GM23338 (cell line): ENCODE data around the gene NDUFS6. TPM values are rescaled to one million over a fixed set of nuclear protein-coding genes. Genes with fewer than 3 reads are reported as not detected.
"Not testable (repeated sequence)": the region's sequence is repeated elsewhere in the genome, so short reads cannot be mapped to it uniquely, and the experiment has no call there.

ENCODE experiments used
- ATAC-seq: fragments of 200-7000 bp; cut with Tn5 transposase; 3 replicates; pipeline ENCODE4 v1.9.1; 2020
- DNase-seq: peaks from one replicate; pipeline ENCODE4 v3.0.0-alpha.2; 2015; ENCODE audit warnings: low spot score
- H2AFZ ChIP-seq: fragments of 200-600 bp; sonication (generic); 2 replicates; pipeline ENCODE4 v1.8.0; 2016; ENCODE audit warnings: antibody characterized with exemption, mild to moderate bottlenecking, moderate library complexity
- H3F3A ChIP-seq: fragments of 200-600 bp; sonication (generic); replicated peaks from 2 replicates; pipeline ENCODE4 v1.8.0; 2017; ENCODE audit warnings: antibody characterized with exemption, mixed run types, low read depth
- H3K27ac ChIP-seq: fragments of 200-600 bp; sonication (generic); 2 replicates; pipeline ENCODE4 v1.6.1; 2016; ENCODE audit warnings: low read depth
- H3K27me3 ChIP-seq: fragments of 200-600 bp; sonication (generic); 2 replicates; pipeline ENCODE4 v1.8.0; 2016; ENCODE audit warnings: mild to moderate bottlenecking, mixed run types, moderate library complexity; ENCODE audit not compliant: insufficient read depth
- H3K36me3 ChIP-seq: fragments of 200-600 bp; sonication (generic); 2 replicates; pipeline ENCODE4 v1.8.0; 2016; ENCODE audit warnings: mild to moderate bottlenecking; ENCODE audit not compliant: insufficient read depth
- H3K4me1 ChIP-seq: fragments of 200-600 bp; sonication (generic); 2 replicates; pipeline ENCODE4 v1.8.0; 2016; ENCODE audit warnings: mild to moderate bottlenecking, moderate library complexity; ENCODE audit not compliant: insufficient read depth
- H3K4me2 ChIP-seq: fragments of 200-600 bp; sonication (generic); 2 replicates; pipeline ENCODE4 v1.7.1; 2017; ENCODE audit warnings: mixed run types
- H3K4me3 ChIP-seq: fragments of 200-600 bp; sonication (generic); 2 replicates; pipeline ENCODE4 v1.6.1; 2016; ENCODE audit warnings: mixed run types
- H3K79me2 ChIP-seq: fragments of 200-600 bp; sonication (generic); replicated peaks from 2 replicates; pipeline ENCODE4 v1.8.0; 2017; ENCODE audit warnings: mild to moderate bottlenecking; ENCODE audit not compliant: insufficient read depth
- H3K9me2 ChIP-seq: fragments of 200-600 bp; sonication (generic); 2 replicates; pipeline ENCODE4 v1.8.0; 2017; ENCODE audit not compliant: insufficient read depth
- H4K20me1 ChIP-seq: fragments of 200-600 bp; sonication (generic); replicated peaks from 2 replicates; pipeline ENCODE4 v1.8.0; 2017; ENCODE audit warnings: mild to moderate bottlenecking; ENCODE audit not compliant: insufficient read depth
- H3K27ac Mint-ChIP-seq: 2 replicates; pipeline ENCODE4 v1.8.0; 2020; ENCODE audit warnings: inconsistent platforms, mild to moderate bottlenecking, moderate library complexity, mixed read lengths
- H3K27me3 Mint-ChIP-seq: 3 replicates; pipeline ENCODE4 v1.8.0; 2022; ENCODE audit warnings: low read depth, mild to moderate bottlenecking, moderate library complexity, mixed read lengths, inconsistent platforms; ENCODE audit not compliant: insufficient read depth, poor library complexity
- H3K36me3 Mint-ChIP-seq: 3 replicates; pipeline ENCODE4 v1.8.0; 2021; ENCODE audit warnings: low read depth, mild to moderate bottlenecking, inconsistent platforms, moderate library complexity, mixed read lengths
- H3K4me1 Mint-ChIP-seq: 3 replicates; pipeline ENCODE4 v1.8.0; 2020; ENCODE audit warnings: mild to moderate bottlenecking, inconsistent platforms, mixed read lengths
- H3K4me3 Mint-ChIP-seq: 3 replicates; pipeline ENCODE4 v1.8.0; 2021; ENCODE audit warnings: moderate library complexity, mild to moderate bottlenecking, inconsistent platforms, mixed read lengths
- H3K9me3 Mint-ChIP-seq: 3 replicates; pipeline ENCODE4 v1.8.0; 2020; ENCODE audit warnings: moderate library complexity, mild to moderate bottlenecking, inconsistent platforms, mixed read lengths
- CREB1 ChIP-seq: fragments of 250-450 bp; sonication (Bioruptor Pico); IDR thresholded peaks from 2 replicates; pipeline ENCODE4 v1.5.0; 2020; ENCODE audit warnings: low read depth, mild to moderate bottlenecking, moderate library complexity
- EZH2 ChIP-seq: fragments of 200-600 bp; sonication (generic); IDR thresholded peaks from one replicate; pipeline ENCODE4 v1.8.0; 2017; ENCODE audit warnings: antibody characterized with exemption, mild to moderate bottlenecking, low read depth; ENCODE audit not compliant: unreplicated experiment
- JUNB ChIP-seq: IDR thresholded peaks from one replicate; pipeline ENCODE4 v1.6.1; 2016; ENCODE audit warnings: antibody characterized with exemption; ENCODE audit not compliant: unreplicated experiment
- NANOG ChIP-seq: IDR thresholded peaks from 2 replicates; pipeline ENCODE4 v1.6.1; 2016; ENCODE audit warnings: antibody characterized with exemption, borderline replicate concordance
- STAT1 ChIP-seq: IDR thresholded peaks from one replicate; pipeline ENCODE4 v1.6.1; 2016; ENCODE audit warnings: antibody characterized with exemption; ENCODE audit not compliant: unreplicated experiment
- ZNF114 ChIP-seq: fragments of 250-450 bp; sonication (Bioruptor Pico); IDR thresholded peaks from 2 replicates; pipeline ENCODE4 v1.5.0; 2020; ENCODE audit warnings: mild to moderate bottlenecking, moderate library complexity
- ZNF331 ChIP-seq: fragments of 250-450 bp; sonication (Bioruptor Pico); IDR thresholded peaks from 2 replicates; pipeline ENCODE4 v1.5.0; 2020; ENCODE audit warnings: low read depth, mild to moderate bottlenecking, moderate library complexity
- polyA plus RNA-seq: library from polyadenylated mRNA; unstranded; fragments of >200 nt; fragmentation: Nextera tagmentation; extraction: Ambion mirVana; gene quantifications from 2 replicates; pipeline ENCODE4 v1.2.1, GENCODE V29; 2016
- total RNA-seq: library from RNA; depleted of rRNA; stranded (reverse); fragments of >200 nt; shearing (Covaris generic); gene quantifications from 2 replicates; pipeline ENCODE4 v1.2.3, GENCODE V29; 2014
- TF ChIP-seq, protein P1 (sequence below): IDR thresholded peaks from 2 replicates; pipeline ENCODE4 v1.6.1; 2016; ENCODE audit warnings: antibody characterized with exemption
- TF ChIP-seq, protein P2 (sequence below): IDR thresholded peaks from one replicate; pipeline ENCODE4 v1.6.1; 2018; ENCODE audit warnings: antibody characterized with exemption; ENCODE audit not compliant: unreplicated experiment

The NDUFS6 gene
- total and polyA plus RNA-seq, 2 experiments from 2014 or later = 94.8 to 289 TPM

DNA sequence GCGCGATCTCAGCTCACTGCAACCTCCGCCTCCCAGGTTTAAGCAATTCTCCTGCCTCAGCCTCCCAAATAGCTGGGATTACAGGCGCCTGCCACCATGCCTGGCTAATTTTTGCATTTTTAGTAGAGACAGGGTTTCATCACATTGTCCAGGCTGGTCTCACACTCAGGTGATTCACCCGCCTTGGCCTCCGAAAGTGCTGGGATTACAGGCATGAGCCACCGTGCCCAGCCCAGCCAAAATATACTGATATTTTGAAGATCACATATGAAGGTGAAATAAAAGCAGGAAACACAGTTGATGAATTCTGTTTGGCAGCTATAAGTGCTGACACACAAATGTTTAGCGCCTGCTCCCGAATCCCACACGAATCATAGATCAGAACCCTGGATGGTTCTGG is 42.6 kb downstream of the NDUFS6 start:
- H3K27ac ChIP-seq, H3K36me3 Mint-ChIP-seq, H2AFZ ChIP-seq, H3K36me3 ChIP-seq, H3K9me3 Mint-ChIP-seq, H3K27ac Mint-ChIP-seq, ATAC-seq, H3F3A ChIP-seq, H3K4me2 ChIP-seq, H3K4me3 ChIP-seq, H3K4me3 Mint-ChIP-seq, DNase-seq, H3K4me1 ChIP-seq, H3K27me3 ChIP-seq, H4K20me1 ChIP-seq, H3K79me2 ChIP-seq, H3K9me2 ChIP-seq: not testable (repeated sequence)
- peaks cover 12% of the 10 kb centered on the region; the same call in 2 of the 3 replicates for H3K4me1 Mint-ChIP-seq
- peaks cover 18% of the 10 kb centered on the region for H3K27me3 Mint-ChIP-seq

DNA sequence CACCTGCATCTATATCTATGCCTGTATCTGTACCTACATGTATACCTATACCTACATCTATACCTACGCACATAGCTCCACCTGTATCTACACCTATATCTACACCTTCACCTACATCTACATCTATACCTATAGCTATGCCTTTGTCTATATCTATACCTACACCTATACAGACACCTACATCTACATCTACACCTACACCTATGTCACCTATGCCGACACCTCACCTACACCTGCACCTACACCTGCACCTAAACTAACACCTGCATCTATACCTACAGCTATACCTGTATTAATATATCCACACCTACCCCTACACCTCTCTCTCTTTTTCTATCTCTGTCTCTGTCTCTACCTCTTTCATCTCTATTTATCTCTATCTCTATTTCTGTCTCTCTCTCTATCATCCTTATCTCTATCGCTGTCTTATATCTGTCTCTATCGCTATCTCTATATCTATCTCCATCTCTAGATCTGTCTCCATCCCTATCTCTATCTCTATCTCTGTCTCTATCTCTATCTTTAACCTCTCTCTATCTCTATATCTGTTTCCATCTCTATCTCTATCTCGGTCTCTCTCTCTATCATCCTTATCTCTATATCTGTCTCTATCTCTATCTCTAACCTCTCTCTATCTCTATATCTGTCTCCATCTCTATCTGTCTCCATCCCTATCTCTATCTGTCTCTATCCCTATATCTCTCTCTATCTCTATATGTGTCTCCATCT is 43.7 kb downstream of the NDUFS6 start:
- Mint-ChIP-seq H3K27me3 (peaks cover 27% of the 10 kb centered on the region), H3K4me3 (no peak overlapping the region), H3K36me3 (no peaks in the 10 kb centered on the region), H3K4me1 (peaks cover 16% of the 10 kb centered on the region), H3K9me3 (no peaks in the 10 kb centered on the region), H3K27ac (no peak overlapping the region)
- Histone ChIP-seq H3K27me3 (peaks cover 11% of the 10 kb centered on the region; the same call in 1 of the 2 replicates), H3K4me2 (no peak overlapping the region), H3K27ac (no peak overlapping the region), H3F3A (no peaks in the 10 kb centered on the region), H3K36me3 (no peaks in the 10 kb centered on the region), H3K9me2 (0 out of 2 replicates have a peak, but pooled peaks cover 3% of the 10 kb centered on the region), H3K79me2 (no peaks in the 10 kb centered on the region), H4K20me1 (no peaks in the 10 kb centered on the region), H3K4me1 (no peaks in the 10 kb centered on the region), H2AFZ (no peak overlapping the region), H3K4me3 (no peak overlapping the region)
- ATAC-seq (no peak), DNase-seq (no peak)
- TF ChIP-seq JUNB (no peak), STAT1 (no peak)

DNA sequence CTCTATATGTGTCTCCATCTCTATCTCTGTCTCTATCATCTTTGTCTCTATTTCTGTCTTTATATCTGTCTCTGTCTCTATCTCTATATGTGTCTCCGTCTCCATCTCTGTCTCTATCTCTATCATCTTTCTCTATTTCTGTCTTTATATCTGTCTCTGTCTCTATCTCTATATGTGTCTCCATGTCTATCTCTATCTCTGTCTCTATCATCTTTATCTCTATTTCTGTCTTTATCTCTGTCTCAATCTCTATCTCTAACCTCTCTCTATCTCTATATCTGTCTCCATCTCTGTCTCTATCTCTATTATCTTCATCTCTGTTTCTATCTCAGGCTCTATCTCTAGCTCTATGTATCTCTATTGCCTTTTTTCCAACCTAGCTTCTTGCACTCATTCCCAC is 44.5 kb downstream of the NDUFS6 start:
- H3K27ac Mint-ChIP-seq = no peak overlapping the region
- H3K79me2 ChIP-seq = no peaks in the 10 kb centered on the region
- H3K27me3 ChIP-seq = peaks cover 19% of the 10 kb centered on the region
- H3K4me2 ChIP-seq = no peak overlapping the region
- no peak overlapping the region for H3K4me3 Mint-ChIP-seq
- H3K27ac ChIP-seq = no peak overlapping the region
- H3K4me1 Mint-ChIP-seq = peaks cover 15% of the 10 kb centered on the region
- no peak overlapping the region for H2AFZ ChIP-seq
- H3K4me3 ChIP-seq = no peak overlapping the region
- 0 out of 2 replicates have a peak, but pooled peaks cover 3% of the 10 kb centered on the region for H3K9me2 ChIP-seq
- no peaks in the 10 kb centered on the region for H3F3A ChIP-seq
- no peaks in the 10 kb centered on the region for H3K36me3 ChIP-seq
- no peaks in the 10 kb centered on the region; the same call in 1 of the 2 replicates for H3K4me1 ChIP-seq
- DNase-seq (no peak), ATAC-seq (no peak)
- H3K27me3 Mint-ChIP-seq = peaks cover 36% of the 10 kb centered on the region
- no peaks in the 10 kb centered on the region for H4K20me1 ChIP-seq
- H3K36me3 Mint-ChIP-seq = no peaks in the 10 kb centered on the region
- no peaks in the 10 kb centered on the region for H3K9me3 Mint-ChIP-seq
- TF ChIP-seq EZH2 (no peak), CREB1 (CRISPR knock-in tag) (no peak), ZNF331 (no peak), ZNF114 (CRISPR knock-in tag) (no peak), JUNB (no peak), NANOG (no peak)
- TF ChIP-seq, protein P1, sequence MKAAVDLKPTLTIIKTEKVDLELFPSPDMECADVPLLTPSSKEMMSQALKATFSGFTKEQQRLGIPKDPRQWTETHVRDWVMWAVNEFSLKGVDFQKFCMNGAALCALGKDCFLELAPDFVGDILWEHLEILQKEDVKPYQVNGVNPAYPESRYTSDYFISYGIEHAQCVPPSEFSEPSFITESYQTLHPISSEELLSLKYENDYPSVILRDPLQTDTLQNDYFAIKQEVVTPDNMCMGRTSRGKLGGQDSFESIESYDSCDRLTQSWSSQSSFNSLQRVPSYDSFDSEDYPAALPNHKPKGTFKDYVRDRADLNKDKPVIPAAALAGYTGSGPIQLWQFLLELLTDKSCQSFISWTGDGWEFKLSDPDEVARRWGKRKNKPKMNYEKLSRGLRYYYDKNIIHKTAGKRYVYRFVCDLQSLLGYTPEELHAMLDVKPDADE = no peak
- TF ChIP-seq, protein P2, sequence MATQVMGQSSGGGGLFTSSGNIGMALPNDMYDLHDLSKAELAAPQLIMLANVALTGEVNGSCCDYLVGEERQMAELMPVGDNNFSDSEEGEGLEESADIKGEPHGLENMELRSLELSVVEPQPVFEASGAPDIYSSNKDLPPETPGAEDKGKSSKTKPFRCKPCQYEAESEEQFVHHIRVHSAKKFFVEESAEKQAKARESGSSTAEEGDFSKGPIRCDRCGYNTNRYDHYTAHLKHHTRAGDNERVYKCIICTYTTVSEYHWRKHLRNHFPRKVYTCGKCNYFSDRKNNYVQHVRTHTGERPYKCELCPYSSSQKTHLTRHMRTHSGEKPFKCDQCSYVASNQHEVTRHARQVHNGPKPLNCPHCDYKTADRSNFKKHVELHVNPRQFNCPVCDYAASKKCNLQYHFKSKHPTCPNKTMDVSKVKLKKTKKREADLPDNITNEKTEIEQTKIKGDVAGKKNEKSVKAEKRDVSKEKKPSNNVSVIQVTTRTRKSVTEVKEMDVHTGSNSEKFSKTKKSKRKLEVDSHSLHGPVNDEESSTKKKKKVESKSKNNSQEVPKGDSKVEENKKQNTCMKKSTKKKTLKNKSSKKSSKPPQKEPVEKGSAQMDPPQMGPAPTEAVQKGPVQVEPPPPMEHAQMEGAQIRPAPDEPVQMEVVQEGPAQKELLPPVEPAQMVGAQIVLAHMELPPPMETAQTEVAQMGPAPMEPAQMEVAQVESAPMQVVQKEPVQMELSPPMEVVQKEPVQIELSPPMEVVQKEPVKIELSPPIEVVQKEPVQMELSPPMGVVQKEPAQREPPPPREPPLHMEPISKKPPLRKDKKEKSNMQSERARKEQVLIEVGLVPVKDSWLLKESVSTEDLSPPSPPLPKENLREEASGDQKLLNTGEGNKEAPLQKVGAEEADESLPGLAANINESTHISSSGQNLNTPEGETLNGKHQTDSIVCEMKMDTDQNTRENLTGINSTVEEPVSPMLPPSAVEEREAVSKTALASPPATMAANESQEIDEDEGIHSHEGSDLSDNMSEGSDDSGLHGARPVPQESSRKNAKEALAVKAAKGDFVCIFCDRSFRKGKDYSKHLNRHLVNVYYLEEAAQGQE = no peak
